ENCODE results near the gene IL12RB1.

- TF ChIP-seq, protein P1, sequence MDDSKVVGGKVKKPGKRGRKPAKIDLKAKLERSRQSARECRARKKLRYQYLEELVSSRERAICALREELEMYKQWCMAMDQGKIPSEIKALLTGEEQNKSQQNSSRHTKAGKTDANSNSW (CRISPR knock-in tag; IDR thresholded peaks at IDR 0.05; ENCODE audit: borderline replicate concordance) = no peak
- no peak for TF ChIP-seq EZH2 (conservative IDR thresholded peaks at IDR 0.05; ENCODE audit: low read depth, low read length)
- no peak for TF ChIP-seq ZNF292 (CRISPR knock-in tag; IDR thresholded peaks at IDR 0.05; ENCODE audit: borderline replicate concordance, low read depth)
- TF ChIP-seq CTCF (CRISPR knock-in tag; IDR thresholded peaks at IDR 0.05) = no peak
- no peak for TF ChIP-seq ZBTB7A (CRISPR knock-in tag; IDR thresholded peaks at IDR 0.05)
- no peak for TF ChIP-seq POLR2AphosphoS5 (IDR thresholded peaks at IDR 0.05; ENCODE audit: low read depth, low read length)
Measured at GRCh38 chr19:18009412-18010066, 77.2 kb downstream of the IL12RB1 start.
